ENCODE data around the gene ZNF337. TPM values are rescaled to one million over a fixed set of nuclear protein-coding genes. Genes with fewer than 3 reads are reported as not detected.

Gene ZNF337
- total RNA-seq, 1 experiment from 2014 or later: 10.3 TPM

- no peak overlapping the region for H2AFZ ChIP-seq (ENCODE audit: low read length)
- no CpG with 5 or more reads among the region's 6 CpGs for WGBS (ENCODE audit: extremely low coverage, insufficient read length, low lambda C conversion rate)
- no peak overlapping the region for H3K4ac ChIP-seq (ENCODE audit: low read depth, low read length)
- H3K23me2 ChIP-seq (ENCODE audit: insufficient read length, low read depth, low read length, poor library complexity, severe bottlenecking): no peaks in the 10 kb centered on the region
- H3K27ac ChIP-seq (ENCODE audit: insufficient read length, low read depth, low read length): no peak overlapping the region
- H3K9ac ChIP-seq (ENCODE audit: extremely low read depth, insufficient read length, low read length): no peak overlapping the region
- no peak overlapping the region for H3T11ph ChIP-seq (ENCODE audit: low read length)
- H4K20me1 ChIP-seq (ENCODE audit: control insufficient read depth, insufficient read depth, insufficient read length): no peaks in the 10 kb centered on the region
- no peak overlapping the region for H4K8ac ChIP-seq (replicated peaks; ENCODE audit: insufficient read length, low read depth, low read length)
- no peak overlapping the region for H2BK5ac ChIP-seq (ENCODE audit: insufficient read length, low read length)
- no peaks in the 10 kb centered on the region for H3K4me1 ChIP-seq (ENCODE audit: insufficient read depth, low read length)
- no peak overlapping the region for H4K5ac ChIP-seq (ENCODE audit: insufficient read length, low read depth, low read length)
- Mint-ChIP-seq H3K9me3 (peaks cover 10 to 23% of the 10 kb centered on the region in 2 experiments; a peak in 4 of 5 replicates), H3K4me1 (no peaks in the 10 kb centered on the region), H3K27ac (no peak overlapping the region), H3K4me3 (no peak overlapping the region), H3K36me3 (ENCODE audit: insufficient read depth in 1 of 3, low read depth in 3 of 3) (no peaks in the 10 kb centered on the region; a peak in 1 of 7 replicates), H3K27me3 (ENCODE audit: low read depth) (peaks cover 14% of the 10 kb centered on the region)
- H3K56ac ChIP-seq (ENCODE audit: insufficient read length, low read depth, low read length): no peak overlapping the region
- DNase-seq: no peak
- TF ChIP-seq CTCF (conservative IDR thresholded peaks at IDR 0.05): no peak
- H2AK5ac ChIP-seq (ENCODE audit: insufficient read length, low read length): no peak overlapping the region
- H2BK20ac ChIP-seq (ENCODE audit: low read depth, low read length, poor library complexity, severe bottlenecking): no peak overlapping the region
- H3K23ac ChIP-seq (ENCODE audit: insufficient read length, low read depth, low read length): no peak overlapping the region
- no peak overlapping the region for H3K4me2 ChIP-seq (ENCODE audit: insufficient read depth, insufficient read length, low read length)
- H3K18ac ChIP-seq (ENCODE audit: insufficient read length, low read depth, low read length): no peak overlapping the region
- no peak overlapping the region for H2BK120ac ChIP-seq (ENCODE audit: low read depth, low read length, poor library complexity, severe bottlenecking)
- H3K9me3 ChIP-seq (ENCODE audit: control insufficient read depth, low read depth, low read length): no peaks in the 10 kb centered on the region
- H2BK12ac ChIP-seq (ENCODE audit: insufficient read length, low read depth, low read length): no peak overlapping the region
- H4K91ac ChIP-seq (ENCODE audit: insufficient read length, low read depth, low read length): no peak overlapping the region
- H3K79me2 ChIP-seq (ENCODE audit: insufficient read depth, low read length): no peaks in the 10 kb centered on the region
- H2BK15ac ChIP-seq (ENCODE audit: low read depth, low read length): no peak overlapping the region
- no peaks in the 10 kb centered on the region for H3K27me3 ChIP-seq (ENCODE audit: insufficient read depth, low read length)
- H3K14ac ChIP-seq (ENCODE audit: insufficient read depth, low read length): no peak overlapping the region
- no peaks in the 10 kb centered on the region for H3K79me1 ChIP-seq (ENCODE audit: insufficient read depth, low read depth, low read length, poor library complexity, severe bottlenecking)
These were observed 10.1 kb upstream of the ZNF337 start for GRCh38 chr20:25706793-25707192.
